T-cell (primary cell): ENCODE data around the gene THADA. TPM values are rescaled to one million over a fixed set of nuclear protein-coding genes. Genes with fewer than 3 reads are reported as not detected.
A peak's percentile ranks its signal among the peaks of the same experiment; 100 is the strongest.
"Not testable (repeated sequence)": the region's sequence is repeated elsewhere in the genome, so short reads cannot be mapped to it uniquely, and the experiment has no call there.

Experiments
- ATAC-seq, 4 experiments: fragments of 200-7000 bp in 3 of 4; fragments of 150-1000 bp in 1 of 4; cut with Tn5 transposase; replicated peaks in 1 of 4; 1 replicate in 3 of 4; 2 replicates in 1 of 4; pipeline ENCODE4 v1.10.0; 2021; ENCODE audit warnings: moderate library complexity in 3 of 4, mild to moderate bottlenecking in 2 of 4, moderate number of reproducible peaks in 1 of 4
- CTCF ChIA-PET, 2 donors: fragments of 300-600 bp; sonication (Branson Sonifier 250); formaldehyde crosslinking; loops; one replicate each; lab custom pipeline; 2022; ENCODE audit warnings: antibody characterized with exemption in 2 of 2; lab: Charles Lee
- POLR2A ChIA-PET, 2 donors: fragments of 300-600 bp; sonication (Branson Sonifier 250); formaldehyde crosslinking; loops; one replicate each; lab custom pipeline; 2022; ENCODE audit warnings: antibody characterized with exemption in 2 of 2; lab: Charles Lee
- DNase-seq, 35 experiments: peaks; one replicate each; pipeline versions ENCODE4 v3.0.0 to v3.0.0-alpha.2; 2013 to 2023
- H3K27ac ChIP-seq: one replicate; pipeline ENCODE4 v1.5.1; 2013; ENCODE audit warnings: low read length
- H3K27me3 ChIP-seq, 2 experiments: replicated peaks in 1 of 2; 1 replicate in 1 of 2; 2 replicates in 1 of 2; pipeline versions ENCODE4 v1.6.1 to v1.7.0; 2013; ENCODE audit warnings: low read length in 1 of 2, mixed read lengths in 1 of 2; ENCODE audit not compliant: control insufficient read depth in 2 of 2, insufficient read depth in 2 of 2; ENCODE audit errors: extremely low read depth in 1 of 2
- H3K36me3 ChIP-seq, 2 donors: 1 replicate in 1 of 2; 2 replicates in 1 of 2; pipeline versions ENCODE4 v1.6.1 to v1.7.0; 2013; ENCODE audit warnings: low read length in 1 of 2; ENCODE audit not compliant: control insufficient read depth in 2 of 2, insufficient read depth in 1 of 2; ENCODE audit errors: extremely low read depth in 1 of 2
- H3K4me1 ChIP-seq, 2 experiments: 1 replicate in 1 of 2; 2 replicates in 1 of 2; pipeline versions ENCODE4 v1.6.1 to v1.7.0; 2013; ENCODE audit warnings: low read length in 2 of 2, mixed read lengths in 1 of 2; ENCODE audit not compliant: insufficient read depth in 2 of 2, control insufficient read depth in 1 of 2; ENCODE audit errors: extremely low read depth in 1 of 2
- H3K4me3 ChIP-seq, 2 donors: 1 replicate in 1 of 2; 2 replicates in 1 of 2; pipeline versions ENCODE4 v1.5.1 to v1.7.0; 2013; ENCODE audit warnings: mild to moderate bottlenecking in 2 of 2, low read length in 1 of 2, moderate library complexity in 1 of 2; ENCODE audit not compliant: control insufficient read depth in 1 of 2; ENCODE audit errors: extremely low read depth in 1 of 2
- H3K9me3 ChIP-seq: 2 replicates; pipeline ENCODE4 v1.7.0; 2013
- H3K27ac Mint-ChIP-seq, 2 donors: one replicate each; pipeline ENCODE4 v1.8.0; 2020 to 2021; ENCODE audit warnings: mild to moderate bottlenecking in 2 of 2, mixed read lengths in 2 of 2
- H3K27me3 Mint-ChIP-seq, 2 donors: one replicate each; pipeline ENCODE4 v1.8.0; 2021 to 2022; ENCODE audit warnings: mixed read lengths in 2 of 2
- H3K36me3 Mint-ChIP-seq: one replicate; pipeline ENCODE4 v1.8.0; 2021; ENCODE audit warnings: mixed read lengths
- H3K4me1 Mint-ChIP-seq, 3 donors: one replicate each; pipeline ENCODE4 v1.8.0; 2020 to 2022; ENCODE audit warnings: mixed read lengths in 3 of 3, mild to moderate bottlenecking in 1 of 3
- H3K4me3 Mint-ChIP-seq, 3 donors: one replicate each; pipeline ENCODE4 v1.8.0; 2020 to 2022; ENCODE audit warnings: mild to moderate bottlenecking in 3 of 3, mixed read lengths in 3 of 3, moderate library complexity in 3 of 3
- H3K9me3 Mint-ChIP-seq, 3 donors: one replicate each; pipeline ENCODE4 v1.8.0; 2020 to 2022; ENCODE audit warnings: mixed read lengths in 3 of 3
- WGBS: methylation state at CpG from one replicate; pipeline ENCODE4 v1.1.5; 2013; ENCODE audit warnings: missing lambda C conversion rate; ENCODE audit not compliant: insufficient coverage; 5-methylcytosine and 5-hydroxymethylcytosine counted together
- total RNA-seq, 35 experiments: library from RNA in 6 of 35; stranded (reverse) in 6 of 35; fragments of 120-200 nt in 1 of 35; gene quantifications; one replicate each; pipeline versions ENCODE4 v1.2.1 to v1.2.4 and lab custom pipeline; 2013 to 2026

Gene THADA
- total RNA-seq, 5 donors from 2014 or later (not counting 1 experiment from before 2014, with no cell fraction given): 36.4 to 50.5 (median 40.6) TPM

DNA sequence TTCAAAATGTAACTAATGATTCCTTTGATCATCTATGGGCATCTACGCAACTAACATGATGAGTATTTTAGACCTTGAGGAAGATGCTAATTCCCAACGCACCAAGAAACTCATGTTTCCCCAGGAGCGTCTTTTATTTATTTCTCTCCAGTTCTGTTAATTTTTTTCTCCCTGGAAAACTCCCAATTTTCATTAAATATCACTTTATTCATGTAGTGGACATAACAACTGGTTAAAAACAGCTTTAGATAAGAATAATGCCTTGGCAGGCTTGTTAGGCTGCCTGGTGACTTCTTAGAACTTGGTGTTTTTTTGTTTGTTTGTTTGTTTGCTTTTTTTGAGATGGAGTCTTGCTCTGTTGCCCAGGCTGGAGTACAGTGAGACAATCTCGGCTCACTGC, 306.5 kb downstream of the THADA start:
- H3K9me3 Mint-ChIP-seq: peaks cover 0 to 12% (median 6%) of the 10 kb centered on the region in 3 donors
- no peak overlapping the region for H3K4me3 Mint-ChIP-seq
- peaks cover 90% of the 10 kb centered on the region for H3K36me3 Mint-ChIP-seq
- H3K27me3 ChIP-seq: no peaks in the 10 kb centered on the region
- DNase-seq: no peak
- H3K36me3 ChIP-seq: peaks cover 10 to 65% of the 10 kb centered on the region in 2 donors
- peaks cover 0 to 2% of the 10 kb centered on the region in 2 experiments for H3K4me1 ChIP-seq
- no peak overlapping the region for H3K27ac Mint-ChIP-seq
- CTCF ChIA-PET: no interaction called here
- no CpG with 5 or more reads among the region's 4 CpGs for WGBS
- peaks cover 6 to 12% (median 10%) of the 10 kb centered on the region in 3 donors for H3K4me1 Mint-ChIP-seq
- POLR2A ChIA-PET: no interaction called here
- no peak overlapping the region for H3K27ac ChIP-seq
- ATAC-seq: no peak
- no peaks in the 10 kb centered on the region for H3K9me3 ChIP-seq
- H3K4me3 ChIP-seq: no peak overlapping the region
- H3K27me3 Mint-ChIP-seq: no peaks in the 10 kb centered on the region

DNA sequence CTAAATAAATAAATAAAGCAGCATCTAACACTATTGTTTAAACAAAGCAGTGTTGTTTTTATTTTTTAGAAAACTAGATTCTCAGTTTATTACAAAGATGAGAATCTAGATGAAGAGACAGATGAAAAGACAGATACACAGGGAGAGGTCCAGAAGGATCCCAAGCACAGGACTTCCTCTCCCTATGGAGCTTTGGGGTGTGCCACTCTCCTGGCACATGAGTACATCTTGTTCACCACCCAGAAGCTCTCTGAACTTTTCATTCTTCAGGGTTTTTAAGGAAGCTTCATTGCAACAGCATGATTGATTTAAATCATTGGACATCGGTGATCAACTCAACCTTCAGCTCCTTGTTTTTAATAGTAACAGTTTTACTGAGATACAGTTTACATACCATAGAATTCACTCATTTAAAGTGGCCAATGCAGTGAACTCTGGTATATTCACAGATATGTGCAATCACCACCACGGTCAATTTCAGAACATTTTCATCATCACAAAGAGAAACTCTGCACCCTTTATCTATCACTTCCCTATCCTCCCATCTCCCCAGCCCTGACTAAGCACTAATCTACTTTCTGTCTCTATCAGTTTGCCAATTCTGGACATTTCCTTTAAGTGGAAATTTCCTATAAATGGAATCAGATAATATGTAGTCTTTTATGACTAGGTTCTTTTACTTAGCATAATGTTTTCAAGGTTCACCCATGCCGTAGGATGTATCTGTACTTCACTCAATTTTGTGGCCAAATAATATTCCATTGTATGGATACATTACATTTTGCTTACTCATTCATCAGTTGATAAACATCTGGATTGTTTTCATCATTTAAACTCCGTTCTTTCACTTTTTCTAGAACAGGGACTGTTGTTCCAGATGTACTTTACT, 307.2 kb downstream of the THADA start:
- H3K36me3 ChIP-seq: peaks cover 14 to 69% of the 10 kb centered on the region in 2 donors
- no peak overlapping the region for H3K27ac ChIP-seq

DNA sequence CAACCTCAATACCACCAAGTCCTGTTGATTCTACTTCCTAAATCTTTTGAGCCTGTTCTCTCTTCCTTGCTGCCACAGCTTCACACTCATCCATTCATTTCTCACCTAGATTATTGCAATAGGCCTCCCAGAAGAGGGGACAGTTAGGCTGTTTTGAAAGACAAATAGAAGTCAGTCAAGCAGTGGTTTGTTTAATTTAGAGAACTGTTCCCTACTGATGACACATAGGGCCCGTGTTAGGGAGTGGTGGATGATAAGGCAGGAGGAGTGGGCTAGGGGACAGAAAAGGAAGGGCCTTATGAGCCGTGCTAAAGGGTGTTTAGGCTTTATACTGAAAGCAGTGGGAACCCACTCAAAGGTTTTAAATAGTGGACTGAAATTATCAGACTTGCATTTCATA, 309.9 kb downstream of the THADA start:
- no peaks in the 10 kb centered on the region for H3K9me3 ChIP-seq
- peaks cover 14 to 70% of the 10 kb centered on the region in 2 donors for H3K36me3 ChIP-seq
- DNase-seq: no peak
- no peaks in the 10 kb centered on the region for H3K27me3 Mint-ChIP-seq
- H3K36me3 Mint-ChIP-seq: peaks cover 92% of the 10 kb centered on the region
- no peaks in the 10 kb centered on the region for H3K4me1 Mint-ChIP-seq
- peaks cover 0 to 12% (median 6%) of the 10 kb centered on the region in 3 donors for H3K9me3 Mint-ChIP-seq
- no peak for ATAC-seq
- no peak overlapping the region for H3K27ac Mint-ChIP-seq
- no peak overlapping the region for H3K4me3 Mint-ChIP-seq
- H3K27me3 ChIP-seq: no peaks in the 10 kb centered on the region
- ChIA-PET POLR2A (no interaction called here), CTCF (interaction anchor here in 1 of 2 donors (0.7 kb wide), 1 partner anchor 199 kb away, joined by 3 read pairs; no protein-coding TSS in a partner anchor)
- no peaks in the 10 kb centered on the region for H3K4me1 ChIP-seq
- WGBS: 93% methylated on average over 2 of the region's 2 CpGs
- H3K27ac ChIP-seq: no peak overlapping the region
- no peak overlapping the region for H3K4me3 ChIP-seq

More for the DNA sequence above, 307.2 kb downstream of the THADA start:
- ChIA-PET CTCF (interaction anchor here in 1 of 2 donors (0.6 kb wide), 1 partner anchor 196 kb away, joined by 4 read pairs; no protein-coding TSS in a partner anchor), POLR2A (interaction anchor here in 1 of 2 donors (0.6 kb wide), 1 partner anchor 676 kb away, joined by 3 read pairs; no protein-coding TSS in a partner anchor)
- 89% methylated on average over 3 of the region's 4 CpGs for WGBS
- no peak overlapping the region for H3K4me3 Mint-ChIP-seq
- Histone ChIP-seq H3K27me3 (no peaks in the 10 kb centered on the region), H3K4me3 (no peak overlapping the region), H3K9me3 (no peaks in the 10 kb centered on the region), H3K4me1 (no peaks in the 10 kb centered on the region)
- peaks cover 0 to 12% (median 6%) of the 10 kb centered on the region in 3 donors for H3K9me3 Mint-ChIP-seq
- H3K27me3 Mint-ChIP-seq: no peaks in the 10 kb centered on the region
- H3K27ac Mint-ChIP-seq: no peak overlapping the region
- H3K36me3 Mint-ChIP-seq: peaks cover 91% of the 10 kb centered on the region
- no peak for ATAC-seq
- no peak for DNase-seq
- H3K4me1 Mint-ChIP-seq: peaks cover 0 to 5% (median 3%) of the 10 kb centered on the region in 3 donors

DNA sequence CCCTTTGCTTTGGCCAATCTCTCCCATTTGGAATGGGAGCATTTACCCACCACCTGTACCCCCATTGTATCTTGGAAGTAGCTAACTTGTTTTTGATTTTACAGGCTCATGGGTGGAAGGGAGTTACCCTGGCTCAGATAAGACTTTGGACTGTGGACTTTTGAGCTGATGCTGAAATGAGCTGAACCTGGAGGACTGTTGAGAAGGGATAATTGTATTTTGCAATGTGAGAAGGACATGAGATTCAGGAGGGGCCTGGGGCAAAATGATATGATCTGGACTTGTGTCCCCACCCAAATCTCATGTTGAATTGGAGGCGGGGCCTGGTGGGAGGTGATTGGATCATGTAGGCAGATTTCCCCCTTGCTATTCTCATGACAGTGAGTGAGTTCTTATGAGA, 310.9 kb downstream of the THADA start:
- H3K9me3 Mint-ChIP-seq: peaks cover 0 to 12% (median 6%) of the 10 kb centered on the region in 3 donors
- H3K4me3 ChIP-seq: peak overlapping the region in 1 of 2 donors; percentile 21
- POLR2A ChIA-PET: no interaction called here
- no CpG with 5 or more reads among the region's 1 CpG for WGBS
- no peak overlapping the region for H3K27ac Mint-ChIP-seq
- no peaks in the 10 kb centered on the region for H3K9me3 ChIP-seq
- no peaks in the 10 kb centered on the region for H3K4me1 ChIP-seq
- no peak overlapping the region for H3K27ac ChIP-seq
- DNase-seq (no peak), ATAC-seq (no peak)
- CTCF ChIA-PET: no interaction called here
- peaks cover 17 to 69% of the 10 kb centered on the region in 2 donors for H3K36me3 ChIP-seq
- H3K27me3 ChIP-seq: no peaks in the 10 kb centered on the region
- no peak overlapping the region for H3K4me3 Mint-ChIP-seq
- H3K27me3 Mint-ChIP-seq: no peaks in the 10 kb centered on the region
- no peaks in the 10 kb centered on the region for H3K4me1 Mint-ChIP-seq
- H3K36me3 Mint-ChIP-seq: peaks cover 92% of the 10 kb centered on the region

DNA sequence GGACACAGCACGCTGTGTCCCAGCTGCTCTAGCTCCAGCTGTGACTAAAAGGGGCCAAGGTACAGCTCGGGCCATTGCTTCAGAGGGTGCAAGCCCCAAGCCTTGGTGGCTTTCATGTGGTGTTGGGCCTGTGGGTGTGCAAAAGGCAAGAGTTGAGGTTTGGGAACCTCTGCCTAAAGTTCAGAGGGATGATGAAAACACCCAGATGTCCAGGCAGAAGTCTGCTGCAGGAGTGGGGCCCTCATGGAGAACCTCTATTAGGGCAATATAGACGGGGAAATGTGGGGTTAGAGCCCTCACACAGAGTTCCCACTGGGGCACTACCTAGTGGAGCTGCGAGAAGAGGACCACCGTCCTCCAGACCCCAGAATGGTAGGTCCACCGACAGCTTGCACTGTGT, 311.5 kb downstream of the THADA start:
- POLR2A ChIA-PET, H3K4me3 Mint-ChIP-seq, H3K4me1 ChIP-seq, H3K9me3 ChIP-seq, ATAC-seq, H3K27ac ChIP-seq, H3K27me3 ChIP-seq, H3K4me1 Mint-ChIP-seq, H3K27me3 Mint-ChIP-seq, CTCF ChIA-PET, DNase-seq: not testable (repeated sequence)
- Histone ChIP-seq H3K4me3 (peak overlapping the region in 1 of 2 donors; percentile 21), H3K36me3 (peaks cover 17 to 74% of the 10 kb centered on the region in 2 donors)
- Mint-ChIP-seq H3K9me3 (peaks cover 0 to 12% (median 6%) of the 10 kb centered on the region in 3 donors), H3K36me3 (peaks cover 94% of the 10 kb centered on the region), H3K27ac (peak overlapping the region in 1 of 2 donors; percentile 11)
- 89% methylated on average over 6 of the region's 6 CpGs for WGBS

DNA sequence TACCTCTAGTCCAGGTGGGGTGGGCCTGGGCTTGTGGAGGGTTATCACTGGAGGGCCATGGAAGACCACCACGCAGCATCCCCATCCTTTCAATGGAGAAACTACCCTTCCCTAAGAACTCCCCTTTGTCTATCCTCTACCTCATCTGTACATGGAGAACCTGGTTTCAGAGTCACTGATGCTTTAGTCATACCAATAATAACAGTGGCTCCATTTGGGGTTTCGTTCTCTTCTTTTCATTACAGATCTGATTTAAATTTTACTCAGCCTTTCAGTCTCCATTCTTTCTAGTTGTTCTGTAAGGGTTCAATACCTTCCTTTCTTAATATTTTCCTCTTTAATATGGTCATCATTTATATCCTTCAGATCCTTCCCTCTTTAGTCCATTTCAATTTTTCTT, 314.8 kb downstream of the THADA start:
- POLR2A ChIA-PET: no interaction called here
- no peak overlapping the region for H3K4me3 Mint-ChIP-seq
- H3K9me3 ChIP-seq: no peaks in the 10 kb centered on the region
- H3K36me3 ChIP-seq: peaks cover 11 to 67% of the 10 kb centered on the region in 2 donors
- peaks cover 0 to 2% (median 0%) of the 10 kb centered on the region in 3 donors for H3K4me1 Mint-ChIP-seq
- no peaks in the 10 kb centered on the region for H3K27me3 ChIP-seq
- H3K36me3 Mint-ChIP-seq: peaks cover 87% of the 10 kb centered on the region
- CTCF ChIA-PET: no interaction called here
- WGBS: no CpG with 5 or more reads among the region's 2 CpGs
- no peaks in the 10 kb centered on the region for H3K4me1 ChIP-seq
- H3K9me3 Mint-ChIP-seq: peaks cover 0 to 10% (median 6%) of the 10 kb centered on the region in 3 donors
- H3K4me3 ChIP-seq: no peak overlapping the region
- DNase-seq (no peak), ATAC-seq (no peak)
- no peaks in the 10 kb centered on the region for H3K27me3 Mint-ChIP-seq
- H3K27ac ChIP-seq: no peak overlapping the region
- H3K27ac Mint-ChIP-seq: no peak overlapping the region
